Tibial artery (tissue), 4 donors: ENCODE data around the gene ZFAND3.

Experiments
- DNase-seq, 2 donors: peaks; one replicate each; pipeline ENCODE4 v3.0.0-alpha.2; 2019
- H3K27ac ChIP-seq, 2 donors: fragments of 200-600 bp; sonication (generic) in 1 of 2; 1 replicate in 1 of 2; 2 replicates in 1 of 2; pipeline ENCODE4 v1.5.1; 2018 to 2019; ENCODE audit warnings: mild to moderate bottlenecking in 1 of 2
- H3K27me3 ChIP-seq, 2 donors: fragments of 200-600 bp; sonication (generic) in 1 of 2; one replicate each; pipeline versions ENCODE4 v1.5.1 to v1.6.0; 2016 to 2019
- H3K36me3 ChIP-seq, 3 donors: fragments of 200-600 bp; sonication (generic) in 2 of 3; one replicate each; pipeline ENCODE4 v1.5.1; 2016 to 2019; ENCODE audit warnings: mild to moderate bottlenecking in 2 of 3
- H3K4me1 ChIP-seq, 4 donors: fragments of 200-600 bp; sonication (generic) in 2 of 4; 1 replicate in 3 of 4; 2 replicates in 1 of 4; pipeline ENCODE4 v1.5.1; 2016 to 2019
- H3K4me3 ChIP-seq, 2 donors: fragments of 200-600 bp; sonication (generic) in 1 of 2; 1 replicate in 1 of 2; 2 replicates in 1 of 2; pipeline ENCODE4 v1.5.1; 2018 to 2019; ENCODE audit warnings: mild to moderate bottlenecking in 2 of 2
- H3K9me3 ChIP-seq, 3 donors: fragments of 200-600 bp; sonication (generic) in 1 of 3; one replicate each; pipeline ENCODE4 v1.5.1; 2016 to 2019
- intact Hi-C: fragments of 100-400 bp; cut with DNase I; formaldehyde crosslinking; loops from one replicate; pipeline ENCODE4 v1.15.0; 2023; ENCODE audit warnings: low total_unique reads
- TF ChIP-seq, protein P1 (sequence below), 2 experiments: fragments of 200-600 bp in 1 of 2; fragments of 450-650 bp in 1 of 2; IDR thresholded peaks; one replicate each; pipeline ENCODE4 v1.5.1; 2017 to 2019; ENCODE audit warnings: antibody characterized with exemption in 2 of 2, mild to moderate bottlenecking in 1 of 2, moderate library complexity in 1 of 2

Gene ZFAND3

DNA sequence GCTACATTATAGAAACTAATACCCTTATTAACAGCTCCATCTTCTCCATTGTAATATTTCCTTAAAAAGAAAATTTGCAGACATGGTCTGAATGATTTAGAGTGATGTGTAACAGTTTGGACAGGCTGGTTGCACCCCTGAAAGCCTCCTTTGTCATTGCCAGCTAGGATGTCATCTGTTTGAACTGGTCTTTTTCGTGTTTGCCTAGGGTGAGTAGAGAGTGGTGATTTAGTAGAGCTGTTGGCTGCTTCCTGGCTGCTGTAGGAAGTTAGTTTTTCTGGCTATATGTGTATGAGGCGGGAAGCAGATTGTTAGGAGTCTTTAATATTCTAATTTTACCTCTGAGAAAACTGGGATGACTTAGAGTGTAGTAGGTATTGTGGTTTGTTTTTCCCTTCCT lies 101.1 kb downstream of the ZFAND3 start:
- intact Hi-C loops = no loop called here
- no peak overlapping the region for H3K4me3 ChIP-seq
- no peaks in the 10 kb centered on the region for H3K27me3 ChIP-seq
- H3K36me3 ChIP-seq = peaks cover 4 to 7% (median 4%) of the 10 kb centered on the region in 3 donors
- TF ChIP-seq, protein P1, sequence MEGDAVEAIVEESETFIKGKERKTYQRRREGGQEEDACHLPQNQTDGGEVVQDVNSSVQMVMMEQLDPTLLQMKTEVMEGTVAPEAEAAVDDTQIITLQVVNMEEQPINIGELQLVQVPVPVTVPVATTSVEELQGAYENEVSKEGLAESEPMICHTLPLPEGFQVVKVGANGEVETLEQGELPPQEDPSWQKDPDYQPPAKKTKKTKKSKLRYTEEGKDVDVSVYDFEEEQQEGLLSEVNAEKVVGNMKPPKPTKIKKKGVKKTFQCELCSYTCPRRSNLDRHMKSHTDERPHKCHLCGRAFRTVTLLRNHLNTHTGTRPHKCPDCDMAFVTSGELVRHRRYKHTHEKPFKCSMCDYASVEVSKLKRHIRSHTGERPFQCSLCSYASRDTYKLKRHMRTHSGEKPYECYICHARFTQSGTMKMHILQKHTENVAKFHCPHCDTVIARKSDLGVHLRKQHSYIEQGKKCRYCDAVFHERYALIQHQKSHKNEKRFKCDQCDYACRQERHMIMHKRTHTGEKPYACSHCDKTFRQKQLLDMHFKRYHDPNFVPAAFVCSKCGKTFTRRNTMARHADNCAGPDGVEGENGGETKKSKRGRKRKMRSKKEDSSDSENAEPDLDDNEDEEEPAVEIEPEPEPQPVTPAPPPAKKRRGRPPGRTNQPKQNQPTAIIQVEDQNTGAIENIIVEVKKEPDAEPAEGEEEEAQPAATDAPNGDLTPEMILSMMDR (IDR thresholded peaks at IDR 0.05) = no peak
- no peak for DNase-seq
- H3K27ac ChIP-seq = no peak overlapping the region
- H3K9me3 ChIP-seq = no peaks in the 10 kb centered on the region
- H3K4me1 ChIP-seq = peaks cover 0 to 26% (median 2%) of the 10 kb centered on the region in 4 donors

DNA sequence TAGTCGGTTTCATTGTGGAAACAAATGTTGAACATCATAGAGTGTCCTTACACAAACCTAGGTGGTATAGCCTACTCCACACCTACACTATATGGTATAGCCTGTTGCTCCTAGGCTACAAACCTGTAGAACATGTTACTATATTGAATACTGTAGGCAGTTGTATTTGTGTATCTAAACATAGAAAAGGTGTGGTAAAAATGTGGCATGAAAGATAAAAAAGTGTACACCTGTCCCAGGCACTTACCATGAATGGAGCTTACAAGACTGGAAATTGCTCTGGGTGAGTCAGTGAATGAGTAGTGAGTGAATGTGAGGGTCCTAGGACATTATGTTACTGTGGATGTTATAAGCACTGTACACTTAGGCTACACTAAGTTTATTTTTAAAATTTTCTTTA lies 103.0 kb downstream of the ZFAND3 start:
- no peak for DNase-seq
- no peaks in the 10 kb centered on the region for H3K27me3 ChIP-seq
- no peaks in the 10 kb centered on the region for H3K36me3 ChIP-seq
- H3K4me1 ChIP-seq = peaks cover 0 to 40% (median 6%) of the 10 kb centered on the region in 4 donors
- no peaks in the 10 kb centered on the region for H3K9me3 ChIP-seq
- H3K4me3 ChIP-seq = no peak overlapping the region
- intact Hi-C loops = no loop called here
- TF ChIP-seq, protein P1 (IDR thresholded peaks at IDR 0.05) = no peak
- no peak overlapping the region for H3K27ac ChIP-seq

DNA sequence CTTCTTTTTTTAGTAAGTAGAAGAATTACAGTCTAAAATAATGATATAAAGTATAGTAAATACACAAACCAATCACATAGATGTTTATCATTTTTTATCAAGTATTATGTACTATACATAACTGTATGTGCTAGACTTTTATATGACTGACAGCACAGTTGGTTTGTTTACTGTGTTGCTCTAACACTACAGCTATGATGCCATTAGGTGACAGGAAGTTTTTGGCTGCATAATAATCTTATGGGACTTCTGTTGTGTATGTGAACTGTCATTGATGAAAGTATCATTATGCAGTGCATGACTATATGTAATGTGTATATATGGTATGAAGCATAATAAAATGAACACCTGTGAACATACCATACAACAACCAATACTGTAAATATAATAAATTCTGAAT lies 104.0 kb downstream of the ZFAND3 start:
- Histone ChIP-seq H3K27me3 (no peaks in the 10 kb centered on the region), H3K4me3 (no peak overlapping the region), H3K27ac (no peak overlapping the region), H3K9me3 (no peaks in the 10 kb centered on the region), H3K4me1 (peaks cover 0 to 50% (median 7%) of the 10 kb centered on the region in 4 donors), H3K36me3 (no peaks in the 10 kb centered on the region)
- no peak for DNase-seq
- intact Hi-C loops = no loop called here
- TF ChIP-seq, protein P1 (IDR thresholded peaks at IDR 0.05) = no peak

DNA sequence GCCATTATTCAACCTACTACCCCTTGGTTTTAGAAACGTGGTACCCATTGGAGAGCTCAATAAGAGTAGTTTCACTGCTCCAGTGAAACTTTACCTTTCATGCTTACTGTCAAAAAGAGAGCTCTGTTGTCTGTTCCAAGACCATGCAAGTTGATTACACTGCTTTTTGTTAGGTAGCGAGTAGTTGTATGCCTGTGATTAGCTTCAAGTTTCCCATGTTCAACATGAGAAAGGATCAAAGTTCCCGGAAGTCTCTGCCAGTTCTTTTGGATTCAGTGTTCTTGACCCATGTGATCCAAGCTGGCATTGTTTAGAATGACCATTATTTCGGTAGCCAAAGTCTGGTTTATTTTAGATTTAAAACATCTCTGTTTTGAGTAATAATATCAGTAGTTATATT lies 107.1 kb downstream of the ZFAND3 start:
- H3K27ac ChIP-seq = no peak overlapping the region
- no peak for DNase-seq
- no peaks in the 10 kb centered on the region for H3K27me3 ChIP-seq
- intact Hi-C loops = no loop called here
- H3K4me3 ChIP-seq = no peak overlapping the region
- H3K36me3 ChIP-seq = no peaks in the 10 kb centered on the region
- peaks cover 0 to 36% (median 6%) of the 10 kb centered on the region in 4 donors for H3K4me1 ChIP-seq
- TF ChIP-seq, protein P1 (IDR thresholded peaks at IDR 0.05) = no peak
- H3K9me3 ChIP-seq = no peaks in the 10 kb centered on the region

DNA sequence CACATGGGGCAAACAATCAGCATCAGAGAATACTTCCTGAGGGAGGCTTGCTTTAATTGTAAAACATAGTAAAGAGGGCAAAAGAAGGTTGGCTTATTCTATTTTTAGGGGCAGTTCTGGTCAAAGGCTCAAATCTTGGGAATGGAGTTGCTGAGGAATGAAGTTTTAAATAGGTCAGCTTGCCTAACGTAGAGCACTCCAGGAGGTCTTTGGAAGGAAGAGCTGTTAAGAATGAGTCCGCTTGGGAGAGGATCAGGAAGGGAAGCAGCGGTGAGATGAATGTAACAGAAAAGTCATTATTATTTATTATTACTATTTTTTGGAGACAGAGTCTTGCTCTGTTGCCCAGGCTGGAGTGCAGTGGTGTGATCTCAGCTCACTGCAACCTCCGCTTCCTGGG lies 108.7 kb downstream of the ZFAND3 start:
- H3K4me3 ChIP-seq = no peak overlapping the region
- no peaks in the 10 kb centered on the region for H3K9me3 ChIP-seq
- intact Hi-C loops = no loop called here
- no peaks in the 10 kb centered on the region for H3K27me3 ChIP-seq
- H3K4me1 ChIP-seq = peaks cover 0 to 30% (median 8%) of the 10 kb centered on the region in 4 donors
- H3K27ac ChIP-seq = no peak overlapping the region
- H3K36me3 ChIP-seq = no peaks in the 10 kb centered on the region
- no peak for DNase-seq
- TF ChIP-seq, protein P1 (IDR thresholded peaks at IDR 0.05) = no peak
